ENCODE measurements around the gene SLC35A4.

Gene SLC35A4

GRCh38 chr5:140564196-140565023, at the start of gene SLC35A4, which contains the start of gene APBB3:
Gene SLC35A4, plus strand, starts transcription at chr5:140564828. Its CDS starts 2,342 bp downstream, at chr5:140567170.
Gene APBB3, minus strand, starts transcription at chr5:140564598. Its CDS starts 353 bp downstream, at chr5:140564245.
- in situ Hi-C loops (cut with MboI; ENCODE audit: low pct_unique_long_range_greater_than_20kb, low sequenced_read_pairs), result no loop called here

GRCh38 chr5:140524003-140524402, 40.6 kb upstream of the SLC35A4 start:
- DNase-seq, result no peak
- in situ Hi-C loops (cut with MboI; ENCODE audit: low pct_unique_long_range_greater_than_20kb, low sequenced_read_pairs), result no loop called here

More at GRCh38 chr5:140564196-140565023, at the start of gene SLC35A4, which contains the start of gene APBB3:
- no peak for DNase-seq

- DNase-seq, result no peak
- in situ Hi-C loops (cut with MboI; ENCODE audit: low pct_unique_long_range_greater_than_20kb, low sequenced_read_pairs), result no loop called here
Observed at GRCh38 chr5:140540227-140540626, 24.4 kb upstream of the SLC35A4 start.

GRCh38 chr5:140542972-140543371, 21.7 kb upstream of the SLC35A4 start:
- in situ Hi-C loops (cut with MboI; ENCODE audit: low pct_unique_long_range_greater_than_20kb, low sequenced_read_pairs), result no loop called here

GRCh38 chr5:140544986-140545385, 19.6 kb upstream of the SLC35A4 start:
- in situ Hi-C loops (cut with MboI; ENCODE audit: low pct_unique_long_range_greater_than_20kb, low sequenced_read_pairs), result no loop called here
- DNase-seq, result no peak

More at GRCh38 chr5:140542972-140543371, 21.7 kb upstream of the SLC35A4 start:
- no peak for DNase-seq

- no peak for DNase-seq
- in situ Hi-C loops (cut with MboI; ENCODE audit: low pct_unique_long_range_greater_than_20kb, low sequenced_read_pairs), result no loop called here
Observed at GRCh38 chr5:140545606-140546005, 19.0 kb upstream of the SLC35A4 start.

GRCh38 chr5:140546851-140547507, 17.6 kb upstream of the SLC35A4 start:
- no peak for DNase-seq
- in situ Hi-C loops (cut with MboI; ENCODE audit: low pct_unique_long_range_greater_than_20kb, low sequenced_read_pairs), result no loop called here

GRCh38 chr5:140547508-140548299, 16.9 kb upstream of the SLC35A4 start, which contains the start of gene EIF4EBP3:
Gene EIF4EBP3, plus strand, starts transcription at chr5:140547662. Its CDS starts 76 bp downstream, at chr5:140547738.
- no peak for DNase-seq
- in situ Hi-C loops (cut with MboI; ENCODE audit: low pct_unique_long_range_greater_than_20kb, low sequenced_read_pairs), result no loop called here

- no peak for DNase-seq
- in situ Hi-C loops (cut with MboI; ENCODE audit: low pct_unique_long_range_greater_than_20kb, low sequenced_read_pairs), result no loop called here
Observed at GRCh38 chr5:140548300-140548688, 16.3 kb upstream of the SLC35A4 start.

- in situ Hi-C loops (cut with MboI; ENCODE audit: low pct_unique_long_range_greater_than_20kb, low sequenced_read_pairs), result no loop called here
- no peak for DNase-seq
Observed at GRCh38 chr5:140548791-140549190, 15.8 kb upstream of the SLC35A4 start.

- in situ Hi-C loops (cut with MboI; ENCODE audit: low pct_unique_long_range_greater_than_20kb, low sequenced_read_pairs), result no loop called here
- peak; percentile 82 for DNase-seq
Observed at GRCh38 chr5:140549237-140550144, 15.1 kb upstream of the SLC35A4 start.

- DNase-seq, result no peak
- in situ Hi-C loops (cut with MboI; ENCODE audit: low pct_unique_long_range_greater_than_20kb, low sequenced_read_pairs), result no loop called here
Observed at GRCh38 chr5:140550147-140551079, 14.2 kb upstream of the SLC35A4 start.

- in situ Hi-C loops (cut with MboI; ENCODE audit: low pct_unique_long_range_greater_than_20kb, low sequenced_read_pairs), result no loop called here
Observed at GRCh38 chr5:140551872-140552271, 12.8 kb upstream of the SLC35A4 start.

GRCh38 chr5:140553657-140554056, 11.0 kb upstream of the SLC35A4 start:
- no peak for DNase-seq
- in situ Hi-C loops (cut with MboI; ENCODE audit: low pct_unique_long_range_greater_than_20kb, low sequenced_read_pairs), result no loop called here

More at GRCh38 chr5:140551872-140552271, 12.8 kb upstream of the SLC35A4 start:
- DNase-seq, result no peak

GRCh38 chr5:140554454-140554853, 10.2 kb upstream of the SLC35A4 start:
- in situ Hi-C loops (cut with MboI; ENCODE audit: low pct_unique_long_range_greater_than_20kb, low sequenced_read_pairs), result no loop called here
- DNase-seq, result no peak

GRCh38 chr5:140555747-140556312, 8.8 kb upstream of the SLC35A4 start:
- no peak for DNase-seq
- in situ Hi-C loops (cut with MboI; ENCODE audit: low pct_unique_long_range_greater_than_20kb, low sequenced_read_pairs), result no loop called here

GRCh38 chr5:140556438-140556837, 8.2 kb upstream of the SLC35A4 start:
- in situ Hi-C loops (cut with MboI; ENCODE audit: low pct_unique_long_range_greater_than_20kb, low sequenced_read_pairs), result no loop called here
- peak; percentile 67 for DNase-seq
